ENCODE results near the gene FHOD1. TPM values are rescaled to one million over a fixed set of nuclear protein-coding genes. Genes with fewer than 3 reads are reported as not detected.

The FHOD1 gene
- total RNA-seq, 5 donors from 2014 or later (not counting 1 experiment from before 2014, with no cell fraction given) = 31.0 to 92.5 (median 66.2) TPM

GRCh38 chr16:67191411-67191994 lies 55.8 kb downstream of the FHOD1 start:
- peaks cover 5 to 47% of the 10 kb centered on the region in 2 experiments for H3K4me1 ChIP-seq (ENCODE audit: control insufficient read depth in 1 of 2, extremely low read depth in 1 of 2, insufficient read depth in 2 of 2, low read length in 2 of 2)
- POLR2A ChIA-PET = no interaction called here
- ATAC-seq (replicated peaks in 1 of 4) (peak in 1 of 4 experiments; percentile 55), DNase-seq (no peak)
- Mint-ChIP-seq H3K4me3 (peak overlapping the region; percentile 78 to 91 (median 87)), H3K4me1 (peaks cover 36 to 47% (median 37%) of the 10 kb centered on the region in 3 donors), H3K9me3 (no peaks in the 10 kb centered on the region), H3K27ac (peak overlapping the region; percentile 71 to 81), H3K27me3 (no peaks in the 10 kb centered on the region), H3K36me3 (peaks cover 14% of the 10 kb centered on the region)
- H3K4me3 ChIP-seq (ENCODE audit: control insufficient read depth in 1 of 2, extremely low read depth in 1 of 2, low read length in 1 of 2) = peak overlapping the region; percentile 88 to 98
- 26% methylated on average over 6 of the region's 9 CpGs for WGBS (ENCODE audit: insufficient coverage)
- CTCF ChIA-PET = no interaction called here
- H3K27me3 ChIP-seq (replicated peaks in 1 of 2; ENCODE audit: control insufficient read depth in 2 of 2, extremely low read depth in 1 of 2, insufficient read depth in 2 of 2, low read length in 1 of 2) = peaks cover 0 to 24% of the 10 kb centered on the region in 2 experiments
- H3K36me3 ChIP-seq (ENCODE audit: control insufficient read depth in 2 of 2, extremely low read depth in 1 of 2, insufficient read depth in 1 of 2, low read length in 1 of 2) = peaks cover 8 to 29% of the 10 kb centered on the region in 2 donors
- no peaks in the 10 kb centered on the region for H3K9me3 ChIP-seq
- peak overlapping the region; percentile 11 for H3K27ac ChIP-seq (ENCODE audit: low read length)

- Mint-ChIP-seq H3K4me3 (peak overlapping the region in 2 of 3 donors; percentile 87 to 91), H3K27ac (peak overlapping the region in 1 of 2 donors; percentile 81), H3K4me1 (peaks cover 29 to 42% (median 34%) of the 10 kb centered on the region in 3 donors), H3K36me3 (peaks cover 6% of the 10 kb centered on the region), H3K9me3 (no peaks in the 10 kb centered on the region), H3K27me3 (no peaks in the 10 kb centered on the region)
- DNase-seq = no peak
- Histone ChIP-seq H3K36me3 (ENCODE audit: control insufficient read depth in 2 of 2, extremely low read depth in 1 of 2, insufficient read depth in 1 of 2, low read length in 1 of 2) (peaks cover 8 to 21% of the 10 kb centered on the region in 2 donors), H3K27me3 (replicated peaks in 1 of 2; ENCODE audit: control insufficient read depth in 2 of 2, extremely low read depth in 1 of 2, insufficient read depth in 2 of 2, low read length in 1 of 2) (peaks cover 0 to 28% of the 10 kb centered on the region in 2 experiments), H3K4me1 (ENCODE audit: control insufficient read depth in 1 of 2, extremely low read depth in 1 of 2, insufficient read depth in 2 of 2, low read length in 2 of 2) (peaks cover 5 to 43% of the 10 kb centered on the region in 2 experiments), H3K27ac (ENCODE audit: low read length) (no peak overlapping the region), H3K9me3 (no peaks in the 10 kb centered on the region), H3K4me3 (ENCODE audit: control insufficient read depth in 1 of 2, extremely low read depth in 1 of 2, low read length in 1 of 2) (no peak overlapping the region)
- ChIA-PET POLR2A (no interaction called here), CTCF (interaction anchor here (0.5 to 0.7 kb wide), 2 partner anchors 23 to 365 kb away, joined by 3 read pairs; no protein-coding TSS in a partner anchor)
- 93% methylated on average over 4 of the region's 13 CpGs for WGBS (ENCODE audit: insufficient coverage)
- ATAC-seq (replicated peaks in 1 of 4) = no peak
Observed at GRCh38 chr16:67190448-67191399, 56.6 kb downstream of the FHOD1 start.

- Mint-ChIP-seq H3K36me3 (peaks cover 3% of the 10 kb centered on the region), H3K4me1 (peaks cover 34 to 42% (median 39%) of the 10 kb centered on the region in 3 donors), H3K27me3 (peaks cover 0 to 6% of the 10 kb centered on the region in 2 donors), H3K27ac (no peak within 1 kb of the TSS), H3K9me3 (no peaks in the 10 kb centered on the region), H3K4me3 (peak within 1 kb of the TSS in 1 of 3 donors; percentile 87)
- no peak within 1 kb of the TSS for H3K4me3 ChIP-seq (ENCODE audit: control insufficient read depth in 1 of 2, extremely low read depth in 1 of 2, low read length in 1 of 2)
- WGBS (ENCODE audit: insufficient coverage) = 82% methylated on average over 3 of the region's 6 CpGs
- no peak within 1 kb of the TSS for H3K27ac ChIP-seq (ENCODE audit: low read length)
- ChIA-PET POLR2A (no interaction called here), CTCF (interaction anchor here (0.5 to 0.7 kb wide), 2 partner anchors 22 to 43 kb away, joined by 3 read pairs; no protein-coding TSS in a partner anchor)
- H3K4me1 ChIP-seq (ENCODE audit: control insufficient read depth in 1 of 2, extremely low read depth in 1 of 2, insufficient read depth in 2 of 2, low read length in 2 of 2) = peaks cover 5 to 45% of the 10 kb centered on the region in 2 experiments
- H3K9me3 ChIP-seq = no peaks in the 10 kb centered on the region
- DNase-seq = no peak
- ATAC-seq (replicated peaks in 1 of 4) = no peak
- H3K27me3 ChIP-seq (replicated peaks in 1 of 2; ENCODE audit: control insufficient read depth in 2 of 2, extremely low read depth in 1 of 2, insufficient read depth in 2 of 2, low read length in 1 of 2) = peaks cover 0 to 33% of the 10 kb centered on the region in 2 experiments
- peaks cover 7 to 15% of the 10 kb centered on the region in 2 donors for H3K36me3 ChIP-seq (ENCODE audit: control insufficient read depth in 2 of 2, extremely low read depth in 1 of 2, insufficient read depth in 1 of 2, low read length in 1 of 2)
Observed at GRCh38 chr16:67190041-67190440, 57.2 kb downstream of the FHOD1 start, which contains the start of gene EXOC3L1. Gene EXOC3L1 (minus strand): TSS chr16:67190136. CDS start chr16:67189676, 460 bp downstream.

- H3K27ac Mint-ChIP-seq = no peak overlapping the region
- peaks cover 5 to 40% of the 10 kb centered on the region in 2 experiments for H3K4me1 ChIP-seq (ENCODE audit: control insufficient read depth in 1 of 2, extremely low read depth in 1 of 2, insufficient read depth in 2 of 2, low read length in 2 of 2)
- peaks cover 0 to 6% of the 10 kb centered on the region in 2 donors for H3K27me3 Mint-ChIP-seq
- H3K27ac ChIP-seq (ENCODE audit: low read length) = no peak overlapping the region
- peaks cover 0 to 34% of the 10 kb centered on the region in 2 experiments for H3K27me3 ChIP-seq (replicated peaks in 1 of 2; ENCODE audit: control insufficient read depth in 2 of 2, extremely low read depth in 1 of 2, insufficient read depth in 2 of 2, low read length in 1 of 2)
- ATAC-seq (replicated peaks in 1 of 4) = no peak
- H3K4me1 Mint-ChIP-seq = peaks cover 32 to 38% (median 36%) of the 10 kb centered on the region in 3 donors
- H3K36me3 ChIP-seq (ENCODE audit: control insufficient read depth in 2 of 2, extremely low read depth in 1 of 2, insufficient read depth in 1 of 2, low read length in 1 of 2) = peaks cover 0 to 4% of the 10 kb centered on the region in 2 donors
- no peak overlapping the region for H3K4me3 Mint-ChIP-seq
- no peaks in the 10 kb centered on the region for H3K9me3 Mint-ChIP-seq
- WGBS (ENCODE audit: insufficient coverage) = 92% methylated on average over 12 of the region's 15 CpGs
- no peak for DNase-seq
- no peak overlapping the region for H3K4me3 ChIP-seq (ENCODE audit: control insufficient read depth in 1 of 2, extremely low read depth in 1 of 2, low read length in 1 of 2)
- ChIA-PET CTCF (no interaction called here), POLR2A (no interaction called here)
- peaks cover under 1% of the 10 kb centered on the region for H3K36me3 Mint-ChIP-seq
- H3K9me3 ChIP-seq = no peaks in the 10 kb centered on the region
Observed at GRCh38 chr16:67188798-67189197, 58.5 kb downstream of the FHOD1 start.

- Mint-ChIP-seq H3K27me3 (peaks cover 0 to 6% of the 10 kb centered on the region in 2 donors), H3K4me3 (no peak overlapping the region), H3K27ac (no peak overlapping the region), H3K36me3 (no peaks in the 10 kb centered on the region), H3K9me3 (no peaks in the 10 kb centered on the region), H3K4me1 (peaks cover 27 to 33% (median 32%) of the 10 kb centered on the region in 3 donors)
- peaks cover 0 to 34% of the 10 kb centered on the region in 2 experiments for H3K27me3 ChIP-seq (replicated peaks in 1 of 2; ENCODE audit: control insufficient read depth in 2 of 2, extremely low read depth in 1 of 2, insufficient read depth in 2 of 2, low read length in 1 of 2)
- ChIA-PET CTCF (interaction anchor here in 1 of 2 donors (0.6 kb wide), 1 partner anchor 69 kb away, joined by 8 read pairs; no protein-coding TSS in a partner anchor), POLR2A (no interaction called here)
- H3K27ac ChIP-seq (ENCODE audit: low read length) = no peak overlapping the region
- H3K9me3 ChIP-seq = no peaks in the 10 kb centered on the region
- DNase-seq (no peak), ATAC-seq (replicated peaks in 1 of 4) (no peak)
- peaks cover 5 to 36% of the 10 kb centered on the region in 2 experiments for H3K4me1 ChIP-seq (ENCODE audit: control insufficient read depth in 1 of 2, extremely low read depth in 1 of 2, insufficient read depth in 2 of 2, low read length in 2 of 2)
- H3K4me3 ChIP-seq (ENCODE audit: control insufficient read depth in 1 of 2, extremely low read depth in 1 of 2, low read length in 1 of 2) = no peak overlapping the region
- peaks cover 0 to 4% of the 10 kb centered on the region in 2 donors for H3K36me3 ChIP-seq (ENCODE audit: control insufficient read depth in 2 of 2, extremely low read depth in 1 of 2, insufficient read depth in 1 of 2, low read length in 1 of 2)
- WGBS (ENCODE audit: insufficient coverage) = 35% methylated on average over 2 of the region's 4 CpGs
Observed at GRCh38 chr16:67188323-67188722, 59.0 kb downstream of the FHOD1 start.
